Measurements from ENCODE around the gene RCE1. TPM values are rescaled to one million over a fixed set of nuclear protein-coding genes. Genes with fewer than 3 reads are reported as not detected.

Gene RCE1
- total and polyA plus RNA-seq, 2 experiments from 2014 or later, result 19.8 to 41.4 TPM

DNA sequence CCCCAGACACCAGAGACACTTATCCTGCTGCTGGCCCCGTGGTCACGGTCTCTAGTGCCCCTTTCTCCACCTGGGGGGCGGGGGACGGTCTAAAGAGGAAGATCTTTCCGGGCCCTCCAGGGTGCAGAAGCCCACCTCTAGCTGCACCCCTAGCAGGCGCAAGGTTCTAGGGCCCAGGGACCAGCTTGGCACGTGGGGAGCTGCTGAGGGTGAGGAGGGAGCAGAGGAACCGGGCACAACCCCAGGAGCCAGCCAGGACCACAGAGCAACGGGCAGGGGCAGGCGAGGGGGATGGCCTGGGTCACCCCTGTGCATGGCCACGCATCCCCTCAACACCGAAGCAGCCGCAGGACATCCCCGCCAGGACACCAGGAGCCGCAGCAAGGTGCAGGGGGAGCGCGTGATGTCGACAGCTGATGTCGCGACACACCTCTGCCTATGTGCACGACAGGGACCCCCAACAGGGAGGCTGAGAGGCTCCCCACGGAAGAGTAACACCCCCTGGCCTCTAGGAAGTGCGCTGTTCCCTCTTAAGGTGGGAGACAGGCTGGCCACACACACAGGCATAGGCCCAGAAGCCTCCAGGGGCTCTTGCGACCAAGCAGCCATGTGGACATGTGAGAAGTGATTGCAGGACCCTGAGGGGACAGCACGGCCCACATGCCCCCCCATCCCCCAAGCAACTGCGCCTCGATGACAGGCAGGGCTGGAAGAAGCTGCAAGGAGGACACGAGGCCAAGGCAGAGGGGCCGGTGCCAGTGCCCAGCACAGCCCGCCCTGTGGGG, 18.7 kb downstream of the RCE1 start:
- DNase-seq (ENCODE audit: low spot score), result no peak

DNA sequence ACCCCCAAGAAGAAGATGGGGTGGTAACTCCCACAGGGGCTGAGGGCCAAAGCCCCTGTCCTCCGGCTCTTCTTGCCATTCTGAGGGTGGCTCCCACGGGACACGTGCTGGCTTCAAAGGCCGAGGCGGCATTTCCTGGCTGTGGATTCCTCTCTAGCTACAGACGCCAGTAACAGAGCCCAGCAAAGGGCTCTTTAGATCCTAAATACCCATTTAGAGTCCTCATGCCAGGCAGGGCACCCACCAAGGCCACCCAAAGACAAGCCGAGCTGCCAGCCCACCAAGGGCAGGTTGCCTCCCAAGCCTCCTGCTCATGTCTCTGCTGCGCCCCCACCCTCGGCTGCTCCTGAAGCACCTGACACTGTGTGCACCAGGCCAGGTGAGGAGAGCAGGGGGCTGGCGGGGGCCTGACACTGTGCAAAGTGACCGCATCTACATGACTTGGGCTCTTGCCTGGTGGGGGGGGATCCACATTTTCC, 19.4 kb downstream of the RCE1 start:
- Histone ChIP-seq H3K79me2 (no peaks in the 10 kb centered on the region), H3K4me1 (ENCODE audit: insufficient read depth) (no peaks in the 10 kb centered on the region), H3K9me3 (ENCODE audit: low read depth) (no peaks in the 10 kb centered on the region), H3K9me2 (replicated peaks; ENCODE audit: insufficient read depth) (no peaks in the 10 kb centered on the region), H3K4me2 (no peak overlapping the region), H4K20me1 (ENCODE audit: insufficient read depth, poor library complexity, severe bottlenecking) (no peaks in the 10 kb centered on the region), H3K4me3 (no peak overlapping the region), H2AFZ (no peak overlapping the region), H3K27me3 (no peaks in the 10 kb centered on the region), H3K27ac (no peak overlapping the region), H3K36me3 (replicated peaks; ENCODE audit: insufficient read depth, low read depth) (no peaks in the 10 kb centered on the region)
- 90% methylated on average over 11 of the region's 11 CpGs for WGBS (ENCODE audit: low lambda C conversion rate, missing lambda C conversion rate)
- no peak for DNase-seq (ENCODE audit: low spot score)
- TF ChIP-seq EZH2 (IDR thresholded peaks at IDR 0.05; ENCODE audit: borderline replicate concordance), result no peak
- TF ChIP-seq EZH2phosphoT487 (IDR thresholded peaks at IDR 0.05; ENCODE audit: low read depth, severe bottlenecking, unreplicated experiment), result no peak
- TF ChIP-seq, protein P1, sequence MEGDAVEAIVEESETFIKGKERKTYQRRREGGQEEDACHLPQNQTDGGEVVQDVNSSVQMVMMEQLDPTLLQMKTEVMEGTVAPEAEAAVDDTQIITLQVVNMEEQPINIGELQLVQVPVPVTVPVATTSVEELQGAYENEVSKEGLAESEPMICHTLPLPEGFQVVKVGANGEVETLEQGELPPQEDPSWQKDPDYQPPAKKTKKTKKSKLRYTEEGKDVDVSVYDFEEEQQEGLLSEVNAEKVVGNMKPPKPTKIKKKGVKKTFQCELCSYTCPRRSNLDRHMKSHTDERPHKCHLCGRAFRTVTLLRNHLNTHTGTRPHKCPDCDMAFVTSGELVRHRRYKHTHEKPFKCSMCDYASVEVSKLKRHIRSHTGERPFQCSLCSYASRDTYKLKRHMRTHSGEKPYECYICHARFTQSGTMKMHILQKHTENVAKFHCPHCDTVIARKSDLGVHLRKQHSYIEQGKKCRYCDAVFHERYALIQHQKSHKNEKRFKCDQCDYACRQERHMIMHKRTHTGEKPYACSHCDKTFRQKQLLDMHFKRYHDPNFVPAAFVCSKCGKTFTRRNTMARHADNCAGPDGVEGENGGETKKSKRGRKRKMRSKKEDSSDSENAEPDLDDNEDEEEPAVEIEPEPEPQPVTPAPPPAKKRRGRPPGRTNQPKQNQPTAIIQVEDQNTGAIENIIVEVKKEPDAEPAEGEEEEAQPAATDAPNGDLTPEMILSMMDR (IDR thresholded peaks at IDR 0.05; ENCODE audit: poor library complexity), result no peak

More for the DNA sequence above, 18.7 kb downstream of the RCE1 start:
- Histone ChIP-seq H4K20me1 (ENCODE audit: insufficient read depth, poor library complexity, severe bottlenecking) (no peaks in the 10 kb centered on the region), H3K4me1 (ENCODE audit: insufficient read depth) (no peaks in the 10 kb centered on the region), H3K36me3 (replicated peaks; ENCODE audit: insufficient read depth, low read depth) (no peaks in the 10 kb centered on the region), H3K27ac (no peak overlapping the region), H2AFZ (no peak overlapping the region), H3K9me2 (replicated peaks; ENCODE audit: insufficient read depth) (no peaks in the 10 kb centered on the region), H3K4me2 (no peak overlapping the region), H3K27me3 (no peaks in the 10 kb centered on the region), H3K79me2 (no peaks in the 10 kb centered on the region), H3K4me3 (no peak overlapping the region), H3K9me3 (ENCODE audit: low read depth) (no peaks in the 10 kb centered on the region)
- no peak for TF ChIP-seq EZH2 (IDR thresholded peaks at IDR 0.05; ENCODE audit: borderline replicate concordance)
- TF ChIP-seq, protein P1 (IDR thresholded peaks at IDR 0.05; ENCODE audit: poor library complexity), result no peak
- no peak for TF ChIP-seq EZH2phosphoT487 (IDR thresholded peaks at IDR 0.05; ENCODE audit: low read depth, severe bottlenecking, unreplicated experiment)
- WGBS (ENCODE audit: low lambda C conversion rate, missing lambda C conversion rate), result 92% methylated on average over 29 of the region's 30 CpGs

DNA sequence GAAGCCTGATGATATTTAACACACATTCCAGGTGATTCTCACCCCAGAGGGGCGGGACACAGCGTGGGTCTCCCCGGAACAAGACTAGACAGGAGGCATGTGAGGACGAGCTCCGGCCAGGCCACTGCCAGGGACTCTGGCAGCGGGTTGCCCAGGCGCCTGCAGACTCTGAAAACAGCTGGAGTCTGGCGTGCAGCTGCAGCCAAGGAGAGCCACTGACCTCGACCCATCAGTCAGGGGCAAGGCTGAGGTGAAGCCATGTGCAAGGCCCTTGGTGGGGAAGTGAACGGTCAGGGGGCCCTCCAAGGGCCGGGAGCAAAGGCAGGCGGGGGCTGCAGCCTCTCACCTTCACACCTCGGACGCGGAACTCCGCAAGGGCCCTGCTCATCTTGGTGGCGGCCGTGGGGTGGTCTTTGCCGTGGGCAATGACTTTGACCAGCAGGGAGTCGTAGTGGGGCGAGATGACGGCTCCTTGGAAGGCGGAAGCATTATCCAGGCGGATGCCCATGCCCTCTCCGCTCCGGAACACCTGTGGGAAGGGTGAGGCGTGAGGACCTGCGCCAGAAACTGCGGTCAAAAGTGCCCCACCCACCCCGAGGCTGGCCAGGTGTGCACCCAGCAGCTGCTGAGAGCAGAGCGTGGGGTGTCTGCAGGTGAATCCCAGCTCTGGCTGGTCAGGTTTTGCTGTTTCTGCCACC, 20.3 kb downstream of the RCE1 start:
- Histone ChIP-seq H3K4me1 (ENCODE audit: insufficient read depth) (no peaks in the 10 kb centered on the region), H3K4me2 (no peak overlapping the region), H3K27ac (no peak overlapping the region), H3K4me3 (no peak overlapping the region), H3K9me3 (ENCODE audit: low read depth) (no peaks in the 10 kb centered on the region), H3K36me3 (replicated peaks; ENCODE audit: insufficient read depth, low read depth) (no peaks in the 10 kb centered on the region), H3K9me2 (replicated peaks; ENCODE audit: insufficient read depth) (no peaks in the 10 kb centered on the region), H3K79me2 (no peaks in the 10 kb centered on the region), H4K20me1 (ENCODE audit: insufficient read depth, poor library complexity, severe bottlenecking) (no peaks in the 10 kb centered on the region), H2AFZ (no peak overlapping the region), H3K27me3 (no peaks in the 10 kb centered on the region)
- no peak for TF ChIP-seq EZH2 (IDR thresholded peaks at IDR 0.05; ENCODE audit: borderline replicate concordance)
- no peak for TF ChIP-seq EZH2phosphoT487 (IDR thresholded peaks at IDR 0.05; ENCODE audit: low read depth, severe bottlenecking, unreplicated experiment)
- TF ChIP-seq, protein P1 (IDR thresholded peaks at IDR 0.05; ENCODE audit: poor library complexity), result no peak
- DNase-seq (ENCODE audit: low spot score), result no peak
- 93% methylated on average over 31 of the region's 31 CpGs for WGBS (ENCODE audit: low lambda C conversion rate, missing lambda C conversion rate)
